IMR-90 (cell line): ENCODE results near the gene SMG1. TPM values are rescaled to one million over a fixed set of nuclear protein-coding genes. Genes with fewer than 3 reads are reported as not detected.

Experiments
- ATAC-seq: fragments of 200-7000 bp; cut with Tn5 transposase; 2 replicates; pipeline ENCODE4 v1.9.1; 2020; ENCODE audit warnings: low read depth, mild to moderate bottlenecking, moderate library complexity
- BruUV-seq: library from RNA; stranded (reverse); fragments of 400-500 nt; replicated peaks from 2 replicates; lab custom pipeline; 2021; lab: Mats Ljungman, UMichigan
- CTCF ChIA-PET: fragments of 300-600 bp; formaldehyde crosslinking; extraction: SDS; loops from one replicate; lab custom pipeline; 2021; ENCODE audit warnings: antibody characterized with exemption; lab: Yijun Ruan, JAX
- POLR2A ChIA-PET: fragments of 300-600 bp; sonication (Branson Sonifier 250); formaldehyde crosslinking; loops from one replicate; lab custom pipeline; 2022; ENCODE audit warnings: antibody characterized with exemption; ENCODE audit not compliant: unreplicated experiment; lab: Charles Lee
- DNase-seq: peaks from one replicate; pipeline ENCODE4 v3.0.0; 2013
- H2AFZ ChIP-seq: replicated peaks from 2 replicates; pipeline ENCODE3; 2013; ENCODE audit warnings: low read length, mild to moderate bottlenecking; ENCODE audit not compliant: poor library complexity
- H2AK5ac ChIP-seq: 2 replicates; pipeline ENCODE4 v1.6.1; 2013; ENCODE audit warnings: low read depth, low read length, inconsistent platforms
- H2AK9ac ChIP-seq: replicated peaks from 2 replicates; pipeline ENCODE3; 2013; ENCODE audit warnings: mild to moderate bottlenecking, low read depth, low read length, moderate library complexity; ENCODE audit not compliant: poor library complexity
- H2BK120ac ChIP-seq: 2 replicates; pipeline ENCODE4 v1.6.1; 2013; ENCODE audit warnings: low read depth, low read length, inconsistent platforms
- H2BK15ac ChIP-seq: 3 replicates; pipeline ENCODE4 v1.6.1; 2013; ENCODE audit warnings: low read depth, low read length, inconsistent platforms
- H2BK20ac ChIP-seq: 2 replicates; pipeline ENCODE4 v1.6.1; 2013; ENCODE audit warnings: low read depth, mild to moderate bottlenecking, inconsistent platforms, low read length, moderate library complexity
- H2BK5ac ChIP-seq: 2 replicates; pipeline ENCODE4 v1.6.1; 2013; ENCODE audit warnings: mild to moderate bottlenecking, low read depth, low read length, inconsistent platforms; ENCODE audit not compliant: poor library complexity, severe bottlenecking
- H3K14ac ChIP-seq: replicated peaks from 2 replicates; pipeline ENCODE4 v1.6.1; 2013; ENCODE audit warnings: low read depth, low read length, inconsistent platforms
- H3K18ac ChIP-seq: 2 replicates; pipeline ENCODE4 v1.6.1; 2013; ENCODE audit warnings: low read depth, low read length, control low read depth
- H3K23ac ChIP-seq: 2 replicates; pipeline ENCODE4 v1.6.1; 2013; ENCODE audit warnings: low read depth, low read length, inconsistent platforms
- H3K27ac ChIP-seq: 2 replicates; pipeline ENCODE4 v1.5.1; 2013; ENCODE audit warnings: mild to moderate bottlenecking, control low read depth, low read length; ENCODE audit not compliant: insufficient read depth
- H3K27me3 ChIP-seq: 2 replicates; pipeline ENCODE4 v1.6.1; 2013; ENCODE audit warnings: low read length; ENCODE audit not compliant: control insufficient read depth, insufficient read depth
- H3K36me3 ChIP-seq: 2 replicates; pipeline ENCODE4 v1.6.1; 2013; ENCODE audit warnings: low read length, mixed read lengths; ENCODE audit not compliant: control insufficient read depth, insufficient read depth
- H3K4ac ChIP-seq: 2 replicates; pipeline ENCODE4 v1.6.1; 2013; ENCODE audit warnings: low read depth, low read length, inconsistent platforms
- H3K4me1 ChIP-seq: 2 replicates; pipeline ENCODE4 v1.6.1; 2013; ENCODE audit warnings: low read length, mixed read lengths; ENCODE audit not compliant: control insufficient read depth, insufficient read depth
- H3K4me2 ChIP-seq: 2 replicates; pipeline ENCODE4 v1.6.1; 2013; ENCODE audit warnings: low read depth, mild to moderate bottlenecking, control low read depth, low read length, moderate library complexity
- H3K4me3 ChIP-seq: 2 replicates; pipeline ENCODE4 v1.5.1; 2013; ENCODE audit warnings: low read depth, mild to moderate bottlenecking, control low read depth, low read length, moderate library complexity; ENCODE audit not compliant: insufficient read depth
- H3K56ac ChIP-seq: 2 replicates; pipeline ENCODE4 v1.6.1; 2013; ENCODE audit warnings: low read length, inconsistent platforms; ENCODE audit not compliant: insufficient read depth; ENCODE audit errors: extremely low read depth
- H3K79me1 ChIP-seq, 2 experiments: 2 replicates each; pipeline ENCODE4 v1.6.1; 2013; ENCODE audit warnings: low read length in 2 of 2, inconsistent platforms in 1 of 2, low read depth in 1 of 2
- H3K9ac ChIP-seq: 2 replicates; pipeline ENCODE4 v1.6.1; 2013; ENCODE audit warnings: low read depth, low read length, control low read depth
- H3K9me1 ChIP-seq: 2 replicates; pipeline ENCODE4 v1.6.1; 2013; ENCODE audit warnings: low read length, inconsistent platforms; ENCODE audit not compliant: insufficient read depth
- H3K9me3 ChIP-seq: 2 replicates; pipeline ENCODE4 v1.6.1; 2013; ENCODE audit warnings: low read length; ENCODE audit not compliant: control insufficient read depth, insufficient read depth
- H4K20me1 ChIP-seq: 2 replicates; pipeline ENCODE4 v1.6.1; 2013; ENCODE audit warnings: low read length, inconsistent platforms; ENCODE audit not compliant: insufficient read depth
- H4K5ac ChIP-seq: 2 replicates; pipeline ENCODE4 v1.6.1; 2013; ENCODE audit warnings: mild to moderate bottlenecking, low read depth, low read length, control low read depth
- H4K8ac ChIP-seq, 2 experiments: 2 replicates each; pipeline ENCODE4 v1.6.1; 2013; ENCODE audit warnings: low read depth in 2 of 2, low read length in 2 of 2, control low read depth in 1 of 2, inconsistent platforms in 1 of 2
- H4K91ac ChIP-seq: 2 replicates; pipeline ENCODE4 v1.6.1; 2013; ENCODE audit warnings: low read depth, low read length, inconsistent platforms; ENCODE audit not compliant: insufficient read depth
- BHLHE40 ChIP-seq: fragments of 150-350 bp; IDR thresholded peaks from 2 replicates; pipeline ENCODE4 v1.6.1; 2016; ENCODE audit warnings: mild to moderate bottlenecking, low read depth, low read length
- RAD21 ChIP-seq: IDR thresholded peaks from 2 replicates; pipeline ENCODE4 v1.6.1; 2012; ENCODE audit warnings: low read length, improper control_type of control experiment
- RFX5 ChIP-seq: IDR thresholded peaks from 2 replicates; pipeline ENCODE4 v1.8.0; 2012; ENCODE audit warnings: low read depth, mild to moderate bottlenecking, low read length, moderate library complexity
- USF2 ChIP-seq: fragments of 150-350 bp; IDR thresholded peaks from 2 replicates; pipeline ENCODE4 v1.6.1; 2017; ENCODE audit warnings: mild to moderate bottlenecking, antibody characterized with exemption, low read length, low read depth
- WGBS, 2 experiments: methylation state at CpG; one replicate each; pipeline versions ENCODE4 v1.1.5 to v1.1.7; 2013; ENCODE audit warnings: missing lambda C conversion rate in 2 of 2; ENCODE audit not compliant: insufficient read length in 1 of 2; ENCODE audit errors: extremely low coverage in 2 of 2; 5-methylcytosine and 5-hydroxymethylcytosine counted together
- dilution Hi-C: fragments of 300-500 bp; cut with HindIII; formaldehyde crosslinking; loops from one replicate; pipeline ENCODE4 v1.14.3; 2018; ENCODE audit warnings: low sequenced_read_pairs; ENCODE audit not compliant: unreplicated experiment
- in situ Hi-C: fragments of 300-500 bp; cut with MboI; formaldehyde crosslinking; loops from 3 replicates; pipeline ENCODE4 v1.14.3; 2019; ENCODE audit warnings: low sequenced_read_pairs, inconsistent platforms, mixed read lengths
- intact Hi-C: fragments of 100-400 bp; cut with micrococcal nuclease; formaldehyde crosslinking; loops from 2 replicates; pipeline ENCODE4 v1.10.0; 2022
- polyA plus RNA-seq, 3 experiments: library from polyadenylated mRNA; depleted of rRNA; stranded (reverse); fragments of >200 nt; gene quantifications; 2 replicates each; pipeline ENCODE4 v1.2.3, GENCODE V29; 2012; ENCODE audit warnings: low replicate concordance in 1 of 3
- total RNA-seq: library from RNA; depleted of rRNA; stranded (reverse); fragments of >200 nt; gene quantifications from 2 replicates; pipeline ENCODE4 v1.2.3, GENCODE V29; 2012

The SMG1 gene
- total and polyA plus RNA-seq, 2 of the 4 experiments (the other 2 are of a cell fraction): 13.4 to 53.8 TPM

GRCh38 chr16:18832613-18833012, 93.6 kb downstream of the SMG1 start:
- BruUV-seq: no TSS peak
- ChIA-PET POLR2A (no interaction called here), CTCF (interaction anchor here (1.3 kb wide), 1 partner anchor 31 kb away, joined by 4 read pairs; the partner anchor contains the start of gene ARL6IP1)
- no peak overlapping the region for H2AK9ac ChIP-seq
- H2BK20ac ChIP-seq: no peak overlapping the region
- H3K9me3 ChIP-seq: no peaks in the 10 kb centered on the region
- H3K4me3 ChIP-seq: no peak overlapping the region
- H3K18ac ChIP-seq: no peak overlapping the region
- H4K5ac ChIP-seq: no peak overlapping the region
- ATAC-seq: no peak
- intact Hi-C loops: loop anchor here (1.0 kb wide), 1 partner anchor 44 kb away; no protein-coding TSS in a partner anchor
- H4K8ac ChIP-seq: no peak overlapping the region
- no peak overlapping the region for H2BK120ac ChIP-seq
- in situ Hi-C loops: no loop called here
- DNase-seq: no peak
- no peak for TF ChIP-seq RAD21
- TF ChIP-seq USF2: no peak
- no peak for TF ChIP-seq RFX5
- TF ChIP-seq BHLHE40: no peak
- no peak overlapping the region for H3K14ac ChIP-seq
- no peaks in the 10 kb centered on the region for H3K4me1 ChIP-seq
- H3K56ac ChIP-seq: no peak overlapping the region
- H4K91ac ChIP-seq: no peak overlapping the region
- dilution Hi-C loops: no loop called here
- H3K27ac ChIP-seq: no peak overlapping the region
- H3K79me1 ChIP-seq: peaks cover 0 to 5% of the 10 kb centered on the region in 2 experiments; a peak in 2 of 4 replicates
- H2BK5ac ChIP-seq: no peak overlapping the region
- H3K23ac ChIP-seq: no peak overlapping the region
- no peak overlapping the region for H3K4ac ChIP-seq
- H2BK15ac ChIP-seq: no peak overlapping the region
- H3K4me2 ChIP-seq: no peak overlapping the region
- H4K20me1 ChIP-seq: no peaks in the 10 kb centered on the region
- no peak overlapping the region for H2AFZ ChIP-seq
- no peak overlapping the region for H2AK5ac ChIP-seq
- H3K36me3 ChIP-seq: peaks cover 57% of the 10 kb centered on the region
- 89% methylated on average over 3 of the region's 8 CpGs; no CpG with 5 or more reads in 1 of the 2 experiments for WGBS, 2 experiments
- H3K27me3 ChIP-seq: no peaks in the 10 kb centered on the region
- no peaks in the 10 kb centered on the region; the same call in 1 of the 2 replicates for H3K9me1 ChIP-seq
- H3K9ac ChIP-seq: no peak overlapping the region
